H1 (cell line): ENCODE measurements around the gene MAPK1. TPM values are rescaled to one million over a fixed set of nuclear protein-coding genes. Genes with fewer than 3 reads are reported as not detected.

Source experiments
- CTCF ChIA-PET: fragments of 300-600 bp; sonication (Branson Sonifier 250); formaldehyde crosslinking; loops from one replicate; lab custom pipeline; 2021; ENCODE audit not compliant: partially characterized antibody; lab: Charles Lee
- POLR2A ChIA-PET: fragments of 300-600 bp; sonication (Branson Sonifier 250); formaldehyde crosslinking; loops from one replicate; lab custom pipeline; 2021; ENCODE audit warnings: inconsistent platforms; ENCODE audit not compliant: partially characterized antibody; lab: Charles Lee
- DNase-seq, 2 experiments: peaks; one replicate each; pipeline versions ENCODE4 v3.0.0 to v3.0.0-alpha.2; 2010 to 2022; ENCODE audit warnings: low spot score in 2 of 2, low read depth in 1 of 2, mixed read lengths in 1 of 2
- FAIRE-seq: peaks from 2 replicates; lab custom pipeline; 2011; peaks lifted over from hg19 to GRCh38; lab: Jason Lieb, UNC
- H2AFZ ChIP-seq: 2 replicates; pipeline ENCODE4 v1.8.1; 2012; ENCODE audit warnings: low read length, inconsistent platforms
- H2AK5ac ChIP-seq: 2 replicates; pipeline ENCODE4 v1.6.1; 2013; ENCODE audit warnings: low read depth, low read length
- H2BK120ac ChIP-seq: replicated peaks from 2 replicates; pipeline ENCODE3; 2013; ENCODE audit warnings: low read depth, low read length, inconsistent platforms
- H2BK12ac ChIP-seq: 2 replicates; pipeline ENCODE4 v1.6.1; 2013; ENCODE audit warnings: low read depth, low read length
- H2BK15ac ChIP-seq: 2 replicates; pipeline ENCODE4 v1.6.1; 2013; ENCODE audit warnings: low read length
- H2BK20ac ChIP-seq: 2 replicates; pipeline ENCODE4 v1.6.1; 2013; ENCODE audit warnings: low read length
- H2BK5ac ChIP-seq: 2 replicates; pipeline ENCODE4 v1.6.1; 2013; ENCODE audit warnings: low read depth, low read length
- H3K14ac ChIP-seq: 2 replicates; pipeline ENCODE4 v1.6.1; 2013; ENCODE audit warnings: inconsistent platforms; ENCODE audit not compliant: insufficient read length
- H3K18ac ChIP-seq: 2 replicates; pipeline ENCODE4 v1.6.1; 2013; ENCODE audit warnings: low read length; ENCODE audit errors: extremely low read depth
- H3K23ac ChIP-seq: 2 replicates; pipeline ENCODE4 v1.6.1; 2013; ENCODE audit warnings: inconsistent platforms; ENCODE audit not compliant: insufficient read length
- H3K23me2 ChIP-seq: 2 replicates; pipeline ENCODE4 v1.6.1; 2013; ENCODE audit warnings: low read depth, low read length
- H3K27ac ChIP-seq: 2 replicates; pipeline ENCODE4 v1.6.1; 2011; ENCODE audit warnings: low read depth, low read length, inconsistent platforms
- H3K27me3 ChIP-seq, 4 experiments: replicated peaks in 1 of 4; 1 replicate in 1 of 4; 2 replicates in 3 of 4; pipeline versions ENCODE4 v1.6.1 to v1.8.1; 2011 to 2013; ENCODE audit warnings: low read length in 3 of 4, mild to moderate bottlenecking in 3 of 4, inconsistent platforms in 2 of 4, mixed read lengths in 2 of 4, moderate library complexity in 1 of 4; ENCODE audit not compliant: control insufficient read depth in 3 of 4, insufficient read depth in 3 of 4; ENCODE audit errors: extremely low read depth in 1 of 4
- H3K36me3 ChIP-seq, 4 experiments: 2 replicates each; pipeline versions ENCODE4 v1.6.1 to v1.8.1; 2011 to 2013; ENCODE audit warnings: mild to moderate bottlenecking in 4 of 4, low read length in 3 of 4, moderate library complexity in 2 of 4, control low read depth in 1 of 4, inconsistent platforms in 1 of 4; ENCODE audit not compliant: insufficient read depth in 4 of 4, control insufficient read depth in 2 of 4
- H3K4ac ChIP-seq: replicated peaks from 2 replicates; pipeline ENCODE3; 2013; ENCODE audit warnings: low read length, low read depth, mixed read lengths, inconsistent platforms; ENCODE audit not compliant: insufficient read length
- H3K4me1 ChIP-seq, 4 experiments: replicated peaks in 1 of 4; 1 replicate in 1 of 4; 2 replicates in 3 of 4; pipeline versions ENCODE4 v1.6.1 to v1.8.1; 2011 to 2013; ENCODE audit warnings: low read length in 3 of 4, inconsistent platforms in 2 of 4, mixed read lengths in 1 of 4; ENCODE audit not compliant: insufficient read depth in 4 of 4, control insufficient read depth in 3 of 4
- H3K4me2 ChIP-seq, 2 experiments: 2 replicates each; pipeline versions ENCODE4 v1.6.1 to v1.8.1; 2011 to 2013; ENCODE audit warnings: low read depth in 2 of 2, low read length in 2 of 2, control low read depth in 1 of 2, inconsistent platforms in 1 of 2, mild to moderate bottlenecking in 1 of 2; ENCODE audit not compliant: insufficient read depth in 1 of 2
- H3K4me3 ChIP-seq, 4 experiments: fragments of 200-600, 300-600 bp in 1 of 4; sonication (generic), shearing (Covaris generic), sonication (Bioruptor Twin) in 1 of 4; 2 replicates each; pipeline versions ENCODE4 v1.5.1 to v1.8.1; 2011 to 2016; ENCODE audit warnings: low read length in 4 of 4, low read depth in 3 of 4, control low read depth in 2 of 4, inconsistent platforms in 2 of 4, mild to moderate bottlenecking in 2 of 4, mixed read lengths in 1 of 4, moderate library complexity in 1 of 4; ENCODE audit not compliant: insufficient read depth in 2 of 4; ENCODE audit errors: extremely low read depth in 1 of 4
- H3K56ac ChIP-seq: replicated peaks from 2 replicates; pipeline ENCODE3; 2013; ENCODE audit warnings: low read depth, mild to moderate bottlenecking, mixed read lengths, low read length, inconsistent platforms; ENCODE audit not compliant: insufficient read length
- H3K79me1 ChIP-seq: 2 replicates; pipeline ENCODE4 v1.6.1; 2013; ENCODE audit warnings: low read depth, low read length, control low read depth
- H3K79me2 ChIP-seq, 2 experiments: 2 replicates each; pipeline versions ENCODE4 v1.6.1 to v1.8.1; 2012 to 2013; ENCODE audit warnings: low read length in 2 of 2, mild to moderate bottlenecking in 2 of 2, inconsistent platforms in 1 of 2; ENCODE audit not compliant: insufficient read depth in 2 of 2, control insufficient read depth in 1 of 2
- H3K9ac ChIP-seq, 4 experiments: replicated peaks in 1 of 4; 1 replicate in 1 of 4; 2 replicates in 3 of 4; pipeline versions ENCODE4 v1.6.1 to v1.8.1; 2011 to 2013; ENCODE audit warnings: low read depth in 3 of 4, low read length in 3 of 4, control low read depth in 2 of 4, mild to moderate bottlenecking in 2 of 4, moderate library complexity in 2 of 4, inconsistent platforms in 1 of 4; ENCODE audit errors: extremely low read depth in 1 of 4
- H3K9me3 ChIP-seq, 2 experiments: 2 replicates each; pipeline versions ENCODE4 v1.6.1 to v1.8.1; 2012 to 2013; ENCODE audit warnings: mild to moderate bottlenecking in 2 of 2, moderate library complexity in 2 of 2, control low read depth in 1 of 2, inconsistent platforms in 1 of 2, low read depth in 1 of 2, low read length in 1 of 2, mixed read lengths in 1 of 2; ENCODE audit not compliant: insufficient read depth in 2 of 2
- H4K20me1 ChIP-seq, 2 experiments: replicated peaks in 1 of 2; 2 replicates each; pipeline versions ENCODE3 to v1.8.1; 2011 to 2013; ENCODE audit warnings: inconsistent platforms in 2 of 2, low read length in 2 of 2, mild to moderate bottlenecking in 1 of 2; ENCODE audit not compliant: insufficient read depth in 2 of 2, control insufficient read depth in 1 of 2
- H4K5ac ChIP-seq: 2 replicates; pipeline ENCODE4 v1.6.1; 2013; ENCODE audit warnings: low read length, low read depth, mixed read lengths, inconsistent platforms; ENCODE audit not compliant: insufficient read length
- H4K8ac ChIP-seq: 2 replicates; pipeline ENCODE4 v1.8.0; 2013; ENCODE audit warnings: mild to moderate bottlenecking, moderate library complexity, low read length, inconsistent platforms; ENCODE audit not compliant: insufficient read depth; ENCODE audit errors: extremely low read depth
- H4K91ac ChIP-seq: replicated peaks from 2 replicates; pipeline ENCODE3; 2013; ENCODE audit warnings: low read length, mixed read lengths, inconsistent platforms; ENCODE audit not compliant: insufficient read length
- BACH1 ChIP-seq: IDR thresholded peaks from 2 replicates; pipeline ENCODE4 v1.6.1; 2012; ENCODE audit warnings: low read length, improper control_type of control experiment
- BRCA1 ChIP-seq: IDR thresholded peaks from 2 replicates; pipeline ENCODE4 v1.6.1; 2012; ENCODE audit warnings: low read depth, low read length, improper control_type of control experiment
- CBX8 ChIP-seq: fragments of 300-800, 300-1000 bp; sonication (generic); IDR thresholded peaks from 2 replicates; pipeline ENCODE4 v1.7.1; 2016; ENCODE audit warnings: low read depth, low read length, borderline replicate concordance
- GABPA ChIP-seq: IDR thresholded peaks from 2 replicates; pipeline ENCODE4 v1.6.1; 2011; ENCODE audit warnings: mild to moderate bottlenecking, low read length, moderate library complexity, borderline replicate concordance; ENCODE audit not compliant: insufficient read depth
- KDM1A ChIP-seq: fragments of 200-600, 300-600 bp; sonication (generic); IDR thresholded peaks from 2 replicates; pipeline ENCODE4 v1.7.1; 2016; ENCODE audit warnings: mild to moderate bottlenecking, low read length, borderline replicate concordance
- NRF1 ChIP-seq: IDR thresholded peaks from 2 replicates; pipeline ENCODE4 v1.6.1; 2011; ENCODE audit warnings: mild to moderate bottlenecking, low read depth, low read length, improper control_type of control experiment
- RFX5 ChIP-seq: IDR thresholded peaks from 2 replicates; pipeline ENCODE4 v1.6.1; 2011; ENCODE audit warnings: low read depth, low read length, improper control_type of control experiment, borderline replicate concordance
- RNF2 ChIP-seq: fragments of 200-900, 300-1000 bp; sonication (generic); IDR thresholded peaks from 2 replicates; pipeline ENCODE4 v1.7.1; 2016; ENCODE audit warnings: borderline replicate concordance, low read depth, mild to moderate bottlenecking, antibody characterized with exemption, low read length; ENCODE audit not compliant: poor library complexity, severe bottlenecking; ENCODE audit errors: missing control alignments
- SIN3A ChIP-seq, 2 experiments: IDR thresholded peaks in 1 of 2; conservative IDR thresholded peaks in 1 of 2; 2 replicates each; pipeline ENCODE4 v1.6.1; 2011 to 2012; ENCODE audit warnings: low read length in 2 of 2, improper control_type of control experiment in 1 of 2, low read depth in 1 of 2, mild to moderate bottlenecking in 1 of 2
- SIX5 ChIP-seq: IDR thresholded peaks from 2 replicates; pipeline ENCODE4 v1.6.1; 2011; ENCODE audit warnings: mild to moderate bottlenecking, low read depth, low read length
- SRF ChIP-seq: IDR thresholded peaks from 2 replicates; pipeline ENCODE4 v1.6.1; 2011; ENCODE audit warnings: mild to moderate bottlenecking, low read depth, low read length, moderate library complexity
- SUZ12 ChIP-seq: fragments of 200-600 bp; sonication (generic); IDR thresholded peaks from 2 replicates; pipeline ENCODE4 v1.6.1; 2012; ENCODE audit warnings: mild to moderate bottlenecking, inconsistent platforms, low read length, moderate library complexity, mixed read lengths
- YY1 ChIP-seq: IDR thresholded peaks from 2 replicates; pipeline ENCODE4 v1.6.1; 2011; ENCODE audit warnings: low read depth, mild to moderate bottlenecking, low read length
- WGBS, 2 experiments: shearing (Covaris generic) in 1 of 2; methylation state at CpG; one replicate each; pipeline versions ENCODE4 v1.1.6 to v1.1.7; 2013 to 2015; ENCODE audit warnings: low lambda C conversion rate in 2 of 2, mixed read lengths in 2 of 2, inconsistent platforms in 1 of 2, low coverage in 1 of 2, missing lambda C conversion rate in 1 of 2; ENCODE audit not compliant: insufficient replicate concordance in 2 of 2, insufficient coverage in 1 of 2, insufficient read length in 1 of 2; ENCODE audit errors: extremely low coverage in 1 of 2, missing lambda C conversion rate in 1 of 2; 5-methylcytosine and 5-hydroxymethylcytosine counted together
- polyA plus RNA-seq, 7 experiments: library from polyadenylated mRNA; depleted of rRNA in 3 of 7; stranded (reverse) in 5 of 7; unstranded in 2 of 7; fragments of >200 nt in 5 of 7; fragments of 200-250 nt in 2 of 7; gene quantifications; 1 replicate in 5 of 7; 2 replicates in 1 of 7; 4 replicates in 1 of 7; pipeline versions ENCODE4 v1.2.1 to v1.2.3, GENCODE V29; 2011 to 2013; ENCODE audit warnings: missing spikeins in 2 of 7, mixed read lengths in 2 of 7
- total RNA-seq: library from RNA; stranded (reverse); fragmentation: NEBNext Ultra II Directional; extraction: Animal tissue kit (Norgen Biotek cat#: 25700); gene quantifications from 2 replicates; pipeline ENCODE4 v1.2.1, GENCODE V29; 2021

MAPK1 gene
- total and polyA plus RNA-seq, 2 of the 8 experiments (the other 6 are each of a cell fraction or from before 2014, with no cell fraction given), result 28.1 to 101 TPM

GRCh38 chr22:21827628-21828267, 39.7 kb downstream of the MAPK1 start:
- no peak overlapping the region for H3K27ac ChIP-seq
- no peak overlapping the region for H3K9ac ChIP-seq
- H3K23me2 ChIP-seq, result no peaks in the 10 kb centered on the region; the same call in 1 of the 2 replicates
- H3K56ac ChIP-seq, result no peak overlapping the region
- H4K5ac ChIP-seq, result no peak overlapping the region
- ChIA-PET CTCF (interaction anchor here (0.6 kb wide), 2 partner anchors 85 to 164 kb away, joined by 3 read pairs; no protein-coding TSS in a partner anchor), POLR2A (interaction anchor here (0.6 kb wide), 1 partner anchor 53 kb away, joined by 3 read pairs; no protein-coding TSS in a partner anchor)
- no peak overlapping the region for H2BK12ac ChIP-seq
- no peak overlapping the region for H4K8ac ChIP-seq
- no peaks in the 10 kb centered on the region for H3K36me3 ChIP-seq
- no peak overlapping the region for H2BK15ac ChIP-seq
- H3K18ac ChIP-seq, result no peak overlapping the region
- no peaks in the 10 kb centered on the region for H3K27me3 ChIP-seq
- H2BK20ac ChIP-seq, result no peak overlapping the region
- H3K23ac ChIP-seq, result no peak overlapping the region
- no peak overlapping the region for H3K4me2 ChIP-seq
- no peaks in the 10 kb centered on the region for H3K9me3 ChIP-seq
- H3K4ac ChIP-seq, result no peak overlapping the region
- H4K20me1 ChIP-seq, result peaks cover 18 to 23% of the 10 kb centered on the region in 2 experiments
- H2BK120ac ChIP-seq, result no peak overlapping the region
- DNase-seq (no peak), FAIRE-seq (no peak)
- H3K79me2 ChIP-seq, result peaks cover 8 to 99% of the 10 kb centered on the region in 2 experiments
- no peak overlapping the region for H3K4me3 ChIP-seq
- H3K14ac ChIP-seq, result no peak overlapping the region
- H2AFZ ChIP-seq, result no peak overlapping the region
- H2AK5ac ChIP-seq, result no peak overlapping the region
- WGBS, 2 experiments, result 94% methylated on average over 3 of the region's 3 CpGs; no CpG with 5 or more reads in 1 of the 2 experiments
- H4K91ac ChIP-seq, result no peak overlapping the region
- no peak overlapping the region for H2BK5ac ChIP-seq
- H3K4me1 ChIP-seq, result no peaks in the 10 kb centered on the region; a peak in 1 of 7 replicates
- peaks cover 4% of the 10 kb centered on the region; the same call in 1 of the 2 replicates for H3K79me1 ChIP-seq
- no peak for TF ChIP-seq SIX5
- TF ChIP-seq SIN3A (conservative IDR thresholded peaks at IDR 0.05 in 1 of 2, IDR thresholded peaks at IDR 0.05 in 1 of 2; ENCODE audit: low read depth in 1 of 2, low read length in 2 of 2), result no peak
- no peak for TF ChIP-seq NRF1
- TF ChIP-seq BACH1, result no peak
- no peak for TF ChIP-seq SRF
- no peak for TF ChIP-seq YY1
- no peak for TF ChIP-seq RNF2
- no peak for TF ChIP-seq BRCA1
- TF ChIP-seq RFX5, result no peak
- TF ChIP-seq CBX8, result no peak
- no peak for TF ChIP-seq KDM1A
- no peak for TF ChIP-seq SUZ12
- no peak for TF ChIP-seq GABPA
